Right forelimb (tissue), 1 donor: Measurements from ENCODE around the gene ESPNL.

ENCODE experiments used
- DNase-seq: peaks from one replicate; pipeline ENCODE4 v3.0.0-alpha.2; 2018

The ESPNL gene

DNA sequence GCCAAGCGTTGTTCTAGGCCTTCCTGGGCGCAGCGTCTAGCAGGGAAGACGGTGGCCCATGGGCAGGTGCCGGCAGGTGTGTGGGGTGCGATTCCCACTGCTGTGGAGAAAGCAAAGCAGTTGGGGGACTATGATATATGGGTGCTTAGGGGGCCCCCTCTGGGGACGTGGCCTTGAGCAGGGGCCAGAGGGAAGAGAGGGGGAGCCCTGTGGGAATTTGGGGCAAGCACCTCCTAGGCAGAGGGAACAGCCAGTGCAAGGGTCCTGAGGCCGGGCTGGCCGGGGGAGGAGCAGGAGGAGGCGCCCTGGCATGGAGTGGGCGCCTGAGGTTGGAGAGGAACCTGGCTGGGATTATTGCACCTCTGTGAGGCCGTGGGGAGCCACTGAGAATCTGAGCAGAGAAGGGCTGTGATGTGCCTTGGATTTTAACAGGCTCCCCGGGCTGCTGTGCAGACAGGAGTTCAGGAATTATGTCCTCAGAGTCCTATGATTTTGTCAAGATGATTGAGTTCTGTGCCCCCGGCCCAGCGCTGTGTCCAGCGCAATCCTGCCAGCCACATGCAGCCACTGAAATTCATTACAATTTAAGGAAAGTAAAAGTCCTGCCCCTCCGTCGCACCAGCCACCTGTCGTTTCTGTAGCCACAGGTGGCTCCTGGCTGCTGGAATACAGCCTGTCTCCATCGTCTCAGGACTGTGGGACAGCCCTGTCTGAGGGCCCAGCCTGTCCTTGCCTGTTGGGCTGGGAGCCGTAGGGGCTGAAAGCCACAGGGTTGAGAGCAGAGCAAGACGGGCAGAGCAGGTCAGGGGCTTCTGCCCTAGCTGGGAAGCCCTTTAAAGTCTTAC lies 29.2 kb downstream of the ESPNL start:
- DNase-seq: no peak

DNA sequence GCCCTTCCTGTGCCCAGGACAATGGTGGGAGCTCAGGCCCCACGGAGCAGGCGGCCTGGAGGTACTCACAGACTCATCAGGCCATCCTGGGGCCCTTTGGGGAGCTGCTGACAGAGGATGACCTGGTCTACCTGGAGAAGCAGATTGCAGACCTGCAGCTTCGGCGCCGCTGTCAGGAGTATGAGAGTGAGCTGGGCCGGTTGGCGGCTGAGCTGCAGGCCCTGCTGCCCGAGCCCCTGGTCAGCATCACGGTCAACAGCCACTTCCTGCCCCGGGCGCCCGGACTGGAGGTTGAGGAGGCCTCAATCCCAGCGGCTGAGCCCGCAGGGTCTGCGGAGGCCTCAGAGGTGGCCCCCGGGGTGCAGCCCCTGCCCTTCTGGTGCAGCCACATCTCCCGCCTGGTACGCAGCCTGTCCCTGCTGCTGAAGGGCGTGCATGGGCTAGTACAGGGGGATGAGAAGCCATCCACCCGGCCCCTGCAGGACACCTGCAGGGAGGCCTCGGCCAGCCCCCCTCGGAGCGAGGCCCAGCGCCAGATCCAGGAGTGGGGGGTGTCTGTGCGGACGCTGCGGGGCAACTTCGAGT lies 30.1 kb downstream of the ESPNL start:
- DNase-seq: no peak

DNA sequence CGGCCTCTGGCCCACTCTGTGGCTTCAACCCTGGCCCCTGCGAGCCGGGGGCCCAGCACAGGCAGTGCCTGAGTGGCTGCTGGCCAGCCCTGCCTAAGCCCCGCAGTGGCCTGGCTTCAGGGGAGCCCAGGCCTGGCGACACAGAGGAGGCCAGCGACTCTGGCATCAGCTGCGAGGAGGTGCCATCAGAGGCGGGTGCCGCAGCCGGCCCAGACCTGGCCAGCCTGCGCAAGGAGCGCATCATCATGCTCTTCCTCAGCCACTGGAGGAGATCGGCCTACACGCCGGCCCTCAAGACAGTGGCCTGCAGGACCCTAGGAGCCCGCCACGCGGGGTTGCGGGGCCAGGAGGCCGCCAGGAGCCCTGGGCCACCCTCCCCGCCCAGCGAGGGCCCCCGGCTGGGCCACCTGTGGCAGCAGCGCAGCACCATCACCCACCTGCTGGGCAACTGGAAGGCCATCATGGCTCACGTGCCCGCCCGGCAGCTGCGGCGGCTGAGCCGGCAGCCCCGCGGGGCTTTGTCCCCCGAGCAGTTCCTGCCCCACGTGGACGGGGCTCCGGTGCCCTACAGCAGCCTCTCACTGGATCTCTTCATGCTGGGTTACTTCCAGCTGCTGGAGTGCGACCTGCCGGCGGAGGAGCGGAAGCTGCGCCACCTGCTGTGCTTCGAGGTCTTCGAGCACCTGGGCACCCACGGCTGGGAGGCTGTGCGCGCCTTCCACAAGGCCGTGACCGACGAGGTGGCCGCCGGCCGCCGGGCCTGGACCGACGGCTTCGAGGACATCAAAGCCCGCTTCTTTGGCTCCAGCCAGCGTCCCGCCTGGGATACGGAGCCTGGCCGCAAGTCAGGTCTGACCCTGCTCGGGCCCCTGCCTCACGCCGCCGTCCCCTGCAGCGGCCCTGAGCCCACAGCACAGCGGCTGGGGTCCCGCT lies 30.8 kb downstream of the ESPNL start:
- no peak for DNase-seq

DNA sequence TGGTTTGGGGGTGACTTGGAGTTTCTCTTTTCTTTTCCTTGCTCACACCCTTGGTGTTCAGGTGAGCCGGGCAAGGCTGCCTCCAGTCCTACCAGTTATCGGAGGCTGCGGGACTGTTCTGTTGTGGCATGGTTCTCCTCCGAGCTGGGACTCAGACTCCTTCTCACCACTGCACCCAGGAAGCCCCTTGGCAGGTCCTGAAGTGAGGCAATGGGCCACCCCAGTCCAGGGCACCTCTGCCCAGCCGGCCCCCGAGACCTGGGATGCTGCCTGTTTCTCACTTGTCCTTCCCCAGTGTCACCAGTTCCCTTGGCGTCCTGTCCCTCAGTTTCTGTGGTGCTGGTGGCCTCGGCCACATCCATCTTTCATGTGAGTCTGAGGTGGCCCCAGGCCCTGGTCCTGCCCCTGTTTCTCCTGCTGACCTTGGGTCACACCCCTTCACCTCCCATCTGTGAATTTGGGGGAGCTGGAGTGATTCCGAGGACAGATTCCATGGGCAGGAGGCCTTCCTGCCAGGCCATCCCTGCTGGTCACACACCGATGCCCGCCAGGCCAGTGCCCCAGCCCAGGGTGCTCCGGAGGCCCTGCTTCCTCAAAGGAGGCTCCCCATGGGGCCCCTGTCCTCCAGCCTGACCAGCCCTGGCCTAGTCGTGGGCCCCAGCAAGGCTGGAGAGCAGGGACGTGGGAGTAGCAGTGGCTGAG lies 31.8 kb downstream of the ESPNL start:
- DNase-seq: no peak

DNA sequence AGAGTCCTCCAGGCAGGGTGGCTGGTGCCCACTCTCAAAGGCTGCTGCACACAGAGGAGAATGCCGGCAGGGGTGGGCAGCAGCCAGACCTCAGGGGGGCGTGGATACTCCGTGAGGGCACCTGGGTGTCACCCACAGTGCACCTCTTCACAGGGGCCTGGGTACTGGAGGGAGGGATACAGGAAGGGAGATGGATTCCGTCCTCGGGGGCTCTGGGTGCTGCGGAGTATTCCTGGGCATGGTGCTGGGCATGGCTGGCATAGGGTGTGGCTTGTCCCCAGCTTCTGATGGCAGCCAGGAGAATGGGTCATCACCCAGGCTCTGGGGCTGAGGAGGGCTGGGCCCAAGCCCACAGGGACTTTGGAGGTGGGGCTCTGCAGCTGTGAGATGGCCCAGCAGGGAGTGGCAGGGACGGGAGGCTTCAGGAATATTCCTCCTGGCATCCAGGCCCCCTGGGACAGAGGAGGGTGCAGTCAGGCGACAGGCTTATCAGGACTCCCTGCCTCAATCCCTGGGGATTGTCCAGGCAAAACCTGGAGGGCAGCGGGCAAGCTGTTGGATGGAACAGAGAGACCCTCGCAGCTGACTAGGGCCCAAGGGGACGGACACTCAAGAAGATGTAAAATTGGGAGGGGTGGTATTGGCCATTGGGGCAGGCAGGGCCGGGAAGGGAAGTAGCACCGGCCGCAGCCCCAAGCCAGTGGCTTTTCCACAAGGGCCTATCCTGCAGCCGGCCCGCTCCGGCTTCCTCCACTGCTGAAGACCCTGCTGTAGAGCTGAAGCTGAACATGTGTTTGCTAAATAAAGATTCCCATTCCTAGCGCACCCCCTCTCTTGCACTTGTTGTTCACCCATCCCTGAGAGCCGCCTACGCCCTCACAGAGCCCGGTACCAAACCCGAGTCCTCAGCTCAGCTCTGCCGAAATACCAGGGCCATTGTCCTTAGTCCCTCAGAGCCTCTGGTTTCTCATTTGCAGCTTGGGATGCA lies 32.6 kb downstream of the ESPNL start:
- no peak for DNase-seq

DNA sequence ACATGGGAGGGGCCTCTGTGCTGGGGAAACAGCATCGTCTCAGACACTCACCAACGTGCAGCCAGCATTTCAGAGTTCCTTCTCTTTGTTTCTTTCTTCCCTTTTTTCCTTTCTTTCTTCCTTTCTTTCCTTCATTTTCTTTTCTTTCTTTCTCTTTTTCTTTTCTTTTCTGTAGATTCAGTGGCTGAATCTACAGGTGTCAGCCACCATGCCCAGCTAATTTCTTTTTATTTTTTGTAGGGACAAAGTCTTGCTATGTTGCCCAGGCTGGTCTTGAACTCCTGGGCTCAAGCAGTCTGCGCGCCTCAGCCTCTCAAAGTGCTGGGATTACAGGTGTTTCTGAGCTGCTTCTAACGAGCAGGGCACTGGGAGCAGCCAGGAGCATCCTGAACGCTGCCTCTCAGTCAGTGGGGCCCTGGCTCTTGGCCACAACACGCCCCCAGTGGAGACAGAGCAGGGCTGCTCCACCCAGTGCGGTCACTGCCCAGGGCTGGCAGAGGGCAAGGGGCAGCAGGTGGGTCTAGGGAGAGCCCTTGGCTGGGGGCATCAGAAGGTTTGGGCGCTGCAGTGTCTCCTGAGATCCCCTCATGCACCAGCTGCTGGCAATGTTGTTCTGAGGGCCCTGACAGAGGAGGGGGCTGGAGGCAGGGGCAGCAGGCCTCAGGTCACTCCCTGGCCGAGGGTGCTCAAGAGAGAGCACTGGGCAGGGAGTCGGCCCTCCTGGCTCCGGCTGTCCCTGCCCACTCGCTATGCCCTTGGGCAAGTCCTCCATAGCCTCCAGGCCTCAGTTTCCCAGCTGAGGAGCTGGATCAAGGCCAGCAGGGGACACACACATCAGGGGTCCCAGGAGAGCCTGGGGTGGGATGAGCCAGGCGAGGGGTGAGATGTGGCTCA lies 33.6 kb downstream of the ESPNL start:
- DNase-seq: no peak

DNA sequence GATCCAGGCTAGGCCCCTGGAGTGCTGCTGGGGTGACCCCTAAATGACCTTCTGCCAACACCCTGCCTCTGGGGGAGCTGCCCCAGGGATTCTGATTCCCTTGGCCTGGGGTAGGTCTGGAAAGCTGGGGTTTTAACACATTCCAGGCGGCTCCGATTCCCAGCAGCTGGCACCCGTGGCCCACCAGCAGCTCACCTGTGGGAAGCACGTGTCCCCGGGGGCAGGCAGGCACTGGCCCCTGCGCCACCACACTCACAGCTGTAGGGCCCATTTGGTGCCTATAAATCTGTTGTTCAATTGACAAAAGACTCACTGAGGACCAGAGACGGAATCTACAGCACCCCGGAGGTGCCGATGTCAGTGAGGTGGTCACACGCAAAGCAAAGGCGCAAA lies 34.2 kb downstream of the ESPNL start:
- DNase-seq: no peak

DNA sequence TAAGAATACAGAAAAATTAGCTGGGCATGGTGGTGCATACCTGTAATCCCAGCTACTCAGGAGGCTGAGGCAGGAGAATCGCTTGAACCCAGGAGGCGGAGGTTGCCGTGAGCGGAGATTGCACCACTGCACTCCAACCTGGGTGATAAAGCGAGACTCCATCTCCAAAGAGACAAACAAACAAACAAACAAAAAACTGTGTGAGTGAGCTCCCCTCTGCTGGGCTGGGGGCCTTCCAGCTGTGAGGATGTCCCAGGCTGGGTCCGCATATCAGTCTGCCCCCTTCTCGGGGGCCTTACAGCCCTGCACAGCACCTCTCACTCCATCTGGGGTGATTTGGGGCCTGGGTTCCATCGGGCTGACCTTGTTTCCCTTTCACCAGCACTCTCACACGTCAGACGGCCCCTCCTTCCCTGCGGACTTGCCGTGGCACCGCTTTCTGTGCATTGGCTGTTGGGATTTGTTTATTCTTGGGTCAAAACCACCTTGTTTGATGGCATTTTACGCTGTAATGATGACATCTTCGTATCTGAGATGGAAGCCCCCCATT lies 35.5 kb downstream of the ESPNL start:
- no peak for DNase-seq

DNA sequence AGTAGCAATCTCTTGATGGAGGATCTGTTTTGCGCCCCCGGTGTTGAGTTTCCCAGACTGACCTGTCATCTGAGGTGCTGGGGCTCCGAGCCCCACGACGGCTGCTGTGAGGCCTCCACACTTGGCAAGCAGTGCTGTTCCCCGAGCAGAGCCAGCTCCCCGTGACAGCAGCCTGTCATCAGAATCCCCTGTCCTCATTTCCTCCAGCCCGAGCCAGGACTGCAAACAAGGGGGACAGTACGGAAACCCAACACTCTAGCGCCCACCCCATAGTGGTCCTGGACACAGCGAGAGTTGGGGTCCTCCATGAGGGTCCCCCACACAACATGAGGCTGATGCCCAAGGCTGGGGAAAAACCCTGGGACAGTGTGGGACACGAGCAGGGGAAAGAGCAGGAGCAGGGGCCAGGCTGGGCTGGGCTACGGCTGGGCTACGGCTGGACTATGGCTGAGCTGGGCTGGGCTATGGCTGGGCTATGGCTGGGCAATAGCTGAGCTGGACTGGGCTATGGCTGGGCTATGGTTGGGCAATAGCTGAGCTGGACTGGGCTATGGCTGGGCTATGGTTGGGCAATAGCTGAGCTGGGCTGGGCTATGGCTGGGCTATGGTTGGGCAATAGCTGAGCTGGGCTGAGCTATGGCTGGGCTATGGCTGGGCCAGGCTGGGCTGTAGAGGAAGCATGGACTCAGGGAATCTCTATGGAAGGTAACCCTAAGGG lies 36.8 kb downstream of the ESPNL start:
- DNase-seq: no peak

DNA sequence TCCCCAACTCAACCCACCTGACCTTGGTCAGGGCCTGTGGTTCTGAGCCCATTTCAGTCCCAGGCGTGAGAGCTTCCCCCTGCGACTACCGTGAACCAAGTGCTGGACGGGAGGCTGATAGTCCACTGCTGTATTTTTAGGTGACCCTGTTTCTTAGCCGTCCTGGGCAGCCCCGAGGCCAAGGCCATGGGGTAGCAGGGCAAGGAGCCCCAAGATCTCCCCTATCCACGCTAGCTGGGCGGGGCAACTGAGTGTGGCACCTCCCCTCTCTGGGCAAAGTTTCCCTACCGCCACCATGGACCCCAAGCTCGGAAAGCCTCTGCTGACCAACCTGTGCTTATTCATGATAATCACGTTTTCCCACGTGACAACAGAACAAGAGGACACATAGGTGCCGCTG lies 37.7 kb downstream of the ESPNL start:
- DNase-seq: no peak

DNA sequence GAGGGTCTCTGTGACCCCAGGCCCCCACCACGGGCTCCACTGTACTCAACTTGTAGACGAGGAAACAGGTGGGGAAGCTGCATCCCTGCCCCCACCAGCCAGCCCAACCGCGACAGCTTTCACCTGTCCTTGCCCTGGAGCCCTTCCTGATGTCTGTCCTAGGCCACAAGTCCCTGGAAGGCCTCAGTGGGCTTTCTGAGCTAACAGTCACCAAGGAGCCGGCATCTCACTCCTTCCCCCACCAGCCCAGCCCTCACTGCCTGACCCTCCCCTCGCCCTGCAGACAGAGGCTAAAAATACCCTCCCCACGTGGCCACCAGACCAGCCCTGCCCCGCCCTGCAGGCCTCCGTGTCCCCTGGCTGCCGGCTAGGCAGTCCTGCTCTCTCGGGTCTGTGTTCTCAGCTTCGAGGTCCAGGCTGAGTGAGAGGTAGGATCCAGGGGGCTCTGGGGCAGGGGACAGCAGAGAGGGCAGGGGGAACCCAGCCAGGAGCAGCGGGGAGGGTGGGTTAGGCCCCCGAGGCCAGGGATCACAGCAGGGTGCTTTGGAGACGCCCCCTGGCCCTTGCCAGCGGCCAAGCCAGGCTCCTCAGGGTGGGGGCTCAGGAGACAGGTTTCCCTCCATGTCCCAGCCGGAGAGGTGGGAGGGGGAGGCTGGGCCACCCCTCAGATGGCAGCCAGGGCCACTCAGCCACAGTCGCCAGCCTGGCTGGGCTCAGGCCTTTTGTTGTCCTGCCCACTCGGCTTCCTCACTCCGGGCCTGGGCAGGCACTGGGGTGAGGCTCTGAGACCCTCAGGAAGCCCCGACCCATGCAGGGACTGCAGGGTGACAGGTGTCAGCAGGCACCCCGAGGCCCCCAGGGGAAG lies 38.4 kb downstream of the ESPNL start, which contains the start of gene KLHL30:
TSS of gene KLHL30 (plus strand) at position 338 of the 865 bp plus-strand sequence. CDS start 2,087 bp downstream, outside the sequence.
- DNase-seq: peak; percentile 70

DNA sequence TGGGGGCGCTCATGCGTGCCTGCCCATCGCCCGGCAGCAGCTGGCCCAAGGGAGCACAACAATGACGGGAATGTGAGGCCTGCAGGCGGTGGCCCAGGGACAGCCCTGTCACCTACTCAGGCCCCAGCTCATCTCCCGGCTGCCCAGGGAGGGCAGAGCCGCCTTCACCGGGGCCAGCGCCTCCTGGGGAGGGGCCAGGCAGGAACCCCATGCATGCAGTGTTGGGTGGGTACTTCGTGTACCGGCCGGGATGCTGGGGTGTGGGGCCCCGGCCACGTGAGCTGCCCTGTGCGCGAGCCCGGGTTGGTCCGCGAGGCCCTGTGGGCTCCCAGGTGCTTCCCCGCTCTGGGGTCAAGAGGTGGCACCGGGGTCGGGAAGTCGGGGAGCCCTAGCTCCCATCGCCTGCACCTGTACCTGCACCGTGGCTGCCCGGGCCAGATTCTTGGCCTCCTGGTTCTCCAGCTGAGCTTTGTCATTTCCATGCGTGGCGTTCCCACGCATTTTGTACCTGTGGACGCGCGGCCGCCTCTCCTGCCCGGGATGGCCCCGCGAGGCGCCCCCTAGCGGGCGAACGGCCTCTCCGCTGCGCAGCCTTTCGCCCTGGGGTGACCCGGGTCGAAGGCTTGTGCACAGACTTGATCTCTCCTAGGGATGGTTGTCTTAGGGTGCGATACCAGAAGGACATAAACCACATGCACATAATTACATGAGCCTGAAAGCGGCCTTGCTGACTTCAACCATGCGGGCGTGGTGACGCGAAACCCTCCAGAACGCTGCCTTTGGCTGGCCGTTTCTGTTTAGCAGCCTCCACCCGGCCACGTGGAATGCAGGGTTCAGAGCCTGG lies 39.3 kb downstream of the ESPNL start:
- DNase-seq: no peak

DNA sequence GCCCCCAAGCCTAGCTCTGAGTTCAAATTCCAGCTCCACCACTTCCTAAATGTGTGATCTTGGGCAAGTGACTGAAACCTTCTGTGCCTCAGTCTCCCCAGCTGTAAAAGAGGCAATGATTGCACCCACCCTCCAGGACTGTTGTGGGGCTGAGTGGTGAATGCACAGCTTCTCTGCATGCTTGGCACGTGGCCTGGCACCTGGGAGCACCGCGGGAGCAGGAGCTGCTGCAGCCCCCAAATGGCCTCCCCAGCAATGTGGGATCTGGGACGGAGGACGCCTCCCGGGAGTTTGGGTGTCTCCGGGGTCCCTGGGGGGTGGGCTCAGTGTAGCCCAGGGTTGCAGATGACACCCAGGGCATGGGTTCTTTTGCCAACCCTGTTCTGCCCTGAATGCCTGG lies 39.9 kb downstream of the ESPNL start:
- DNase-seq: no peak

DNA sequence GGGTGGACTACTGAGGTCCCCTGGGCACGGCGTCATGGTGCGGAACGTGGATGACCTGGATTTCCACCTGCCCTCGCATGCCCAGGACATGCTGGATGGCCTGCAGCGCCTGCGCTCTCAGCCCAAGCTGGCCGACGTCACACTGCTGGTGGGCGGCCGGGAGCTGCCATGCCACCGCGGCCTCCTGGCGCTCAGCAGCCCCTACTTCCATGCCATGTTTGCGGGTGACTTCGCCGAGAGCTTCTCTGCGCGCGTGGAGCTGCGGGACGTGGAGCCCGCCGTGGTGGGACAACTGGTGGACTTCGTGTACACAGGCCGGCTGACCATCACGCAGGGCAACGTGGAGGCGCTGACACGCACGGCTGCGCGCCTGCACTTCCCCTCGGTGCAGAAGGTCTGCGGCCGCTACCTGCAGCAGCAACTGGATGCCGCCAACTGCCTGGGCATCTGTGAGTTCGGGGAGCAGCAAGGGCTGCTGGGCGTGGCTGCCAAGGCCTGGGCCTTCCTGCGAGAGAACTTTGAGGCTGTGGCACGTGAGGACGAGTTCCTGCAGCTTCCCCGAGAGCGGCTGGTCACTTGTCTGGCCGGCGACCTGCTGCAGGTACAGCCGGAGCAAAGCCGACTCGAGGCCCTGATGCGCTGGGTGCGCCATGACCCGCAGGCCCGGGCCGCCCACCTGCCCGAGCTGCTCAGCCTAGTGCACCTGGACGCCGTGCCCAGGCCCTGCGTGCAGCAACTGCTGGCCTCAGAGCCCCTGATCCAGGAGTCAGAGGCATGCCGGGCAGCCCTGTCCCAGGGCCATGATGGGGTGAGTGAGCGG lies 40.8 kb downstream of the ESPNL start:
- no peak for DNase-seq

DNA sequence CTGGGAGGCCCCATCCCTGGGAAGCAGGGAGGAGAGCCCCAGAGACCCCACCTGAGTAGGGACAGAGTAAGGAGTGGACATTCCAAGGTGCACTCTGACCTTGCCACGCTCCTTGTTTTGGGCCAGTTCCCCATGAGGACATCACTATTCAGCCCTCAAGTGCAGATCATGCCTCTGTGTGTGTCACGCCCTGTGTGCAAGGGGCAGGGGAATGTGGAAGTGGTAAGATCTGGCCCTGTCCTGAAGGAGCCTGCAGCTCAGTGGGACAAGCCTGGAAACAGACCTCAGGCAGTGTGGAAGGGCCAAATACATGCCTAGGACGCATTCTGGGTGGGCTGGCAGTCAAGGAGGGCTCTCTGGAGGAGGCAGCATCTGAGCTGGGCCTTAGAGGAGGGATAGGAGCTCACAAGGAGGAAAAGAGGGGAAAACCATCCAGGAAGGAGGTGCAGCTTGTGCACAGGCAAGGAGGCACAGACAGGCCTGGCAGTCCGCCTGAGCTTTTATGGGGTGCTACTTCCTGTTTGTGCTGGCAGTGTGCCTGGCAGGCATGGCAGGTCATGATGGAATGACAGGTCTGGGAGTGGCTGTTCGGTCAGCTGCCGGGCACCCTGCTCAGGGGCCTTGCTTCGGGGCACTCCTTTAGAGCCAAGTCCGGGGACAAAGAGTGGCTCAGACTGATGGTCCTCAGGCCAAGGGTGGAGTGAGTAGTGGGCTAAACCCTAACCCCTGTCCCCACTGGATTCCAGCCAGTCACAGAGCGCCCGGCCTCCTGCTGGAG lies 41.6 kb downstream of the ESPNL start:
- no peak for DNase-seq
